Measurements from ENCODE around the gene RSBN1L. TPM values are rescaled to one million over a fixed set of nuclear protein-coding genes. Genes with fewer than 3 reads are reported as not detected.

The RSBN1L gene
- total and polyA plus RNA-seq, 2 of the 8 experiments (the other 6 are each of a cell fraction or from before 2014, with no cell fraction given) = 4.1 to 22.1 TPM

- Histone ChIP-seq H3K79me2 (ENCODE audit: control insufficient read depth in 1 of 2, insufficient read depth in 2 of 2, low read length in 2 of 2) (no peaks in the 10 kb centered on the region), H2AFZ (ENCODE audit: low read length) (no peak overlapping the region), H3K56ac (replicated peaks; ENCODE audit: insufficient read length, low read depth, low read length) (no peak overlapping the region), H3K36me3 (ENCODE audit: control insufficient read depth in 2 of 4, insufficient read depth in 4 of 4, low read length in 3 of 4) (no peaks in the 10 kb centered on the region), H3K4ac (replicated peaks; ENCODE audit: insufficient read length, low read depth, low read length) (no peak overlapping the region), H2BK120ac (replicated peaks; ENCODE audit: low read depth, low read length) (no peak overlapping the region), H3K27me3 (replicated peaks in 1 of 4; ENCODE audit: control insufficient read depth in 3 of 4, extremely low read depth in 1 of 4, insufficient read depth in 3 of 4, low read length in 3 of 4) (no peaks in the 10 kb centered on the region), H4K8ac (ENCODE audit: extremely low read depth, insufficient read depth, low read length) (no peak overlapping the region), H2BK15ac (ENCODE audit: low read length) (no peak overlapping the region), H3K9me3 (ENCODE audit: insufficient read depth in 2 of 2, low read depth in 1 of 2, low read length in 1 of 2) (no peaks in the 10 kb centered on the region; a peak in 1 of 4 replicates), H3K18ac (ENCODE audit: extremely low read depth, low read length) (no peak overlapping the region), H4K20me1 (replicated peaks in 1 of 2; ENCODE audit: control insufficient read depth in 1 of 2, insufficient read depth in 2 of 2, low read length in 2 of 2) (peaks cover 0 to 3% of the 10 kb centered on the region in 2 experiments), H3K4me3 (ENCODE audit: extremely low read depth in 1 of 4, insufficient read depth in 2 of 4, low read depth in 3 of 4, low read length in 4 of 4) (no peak overlapping the region), H3K27ac (ENCODE audit: low read depth, low read length) (no peak overlapping the region), H3K14ac (ENCODE audit: insufficient read length) (no peak overlapping the region), H3K4me2 (ENCODE audit: insufficient read depth in 1 of 2, low read depth in 2 of 2, low read length in 2 of 2) (no peak overlapping the region), H4K5ac (ENCODE audit: insufficient read length, low read depth, low read length) (no peak overlapping the region), H3K23me2 (ENCODE audit: low read depth, low read length) (no peaks in the 10 kb centered on the region), H3K9ac (replicated peaks in 1 of 4; ENCODE audit: extremely low read depth in 1 of 4, low read depth in 3 of 4, low read length in 3 of 4) (no peak overlapping the region), H2BK5ac (ENCODE audit: low read depth, low read length) (no peak overlapping the region), H3K79me1 (ENCODE audit: low read depth, low read length) (peaks cover 7% of the 10 kb centered on the region), H3K23ac (ENCODE audit: insufficient read length) (no peak overlapping the region), H3K4me1 (replicated peaks in 1 of 4; ENCODE audit: control insufficient read depth in 3 of 4, insufficient read depth in 4 of 4, low read length in 3 of 4) (peaks cover 0 to 5% (median 2%) of the 10 kb centered on the region in 4 experiments; a peak in 1 of 7 replicates), H2AK5ac (ENCODE audit: low read depth, low read length) (no peak overlapping the region), H2BK20ac (ENCODE audit: low read length) (no peak overlapping the region), H4K91ac (replicated peaks; ENCODE audit: insufficient read length, low read length) (no peak overlapping the region), H2BK12ac (ENCODE audit: low read depth, low read length) (no peak overlapping the region)
- DNase-seq (ENCODE audit: low read depth in 1 of 2, low spot score in 2 of 2) (no peak), FAIRE-seq (no peak)
- ChIA-PET POLR2A (ENCODE audit: partially characterized antibody) (no interaction called here), CTCF (ENCODE audit: partially characterized antibody) (interaction anchor here (1.0 kb wide), 1 partner anchor 271 kb away, joined by 3 read pairs; no protein-coding TSS in a partner anchor)
- WGBS, 2 experiments (ENCODE audit: extremely low coverage in 1 of 2, insufficient coverage in 1 of 2, insufficient read length in 1 of 2, insufficient replicate concordance in 2 of 2, low coverage in 1 of 2, low lambda C conversion rate in 2 of 2, missing lambda C conversion rate in 1 of 2) = 87% methylated on average over 2 of the region's 2 CpGs; no CpG with 5 or more reads in 1 of the 2 experiments
- TF ChIP-seq TAF1 (IDR thresholded peaks at IDR 0.05; ENCODE audit: low read depth, low read length) = no peak
- TF ChIP-seq GTF2F1 (IDR thresholded peaks at IDR 0.05; ENCODE audit: borderline replicate concordance, low read depth, low read length) = no peak
- TF ChIP-seq POLR2A (IDR thresholded peaks at IDR 0.05; ENCODE audit: control extremely low read depth in 1 of 2, low read depth in 2 of 2, low read length in 2 of 2) = no peak
- TF ChIP-seq JUN (IDR thresholded peaks at IDR 0.05; ENCODE audit: low read depth, low read length) = no peak
- TF ChIP-seq ATF3 (IDR thresholded peaks at IDR 0.05; ENCODE audit: insufficient read depth, low read depth, low read length) = no peak
- no peak for TF ChIP-seq RFX5 (IDR thresholded peaks at IDR 0.05; ENCODE audit: borderline replicate concordance, low read depth, low read length)
- no peak for TF ChIP-seq EGR1 (IDR thresholded peaks at IDR 0.05; ENCODE audit: borderline replicate concordance, low read depth, low read length)
- TF ChIP-seq E2F6 (IDR thresholded peaks at IDR 0.05) = no peak
- TF ChIP-seq YY1 (IDR thresholded peaks at IDR 0.05; ENCODE audit: low read depth, low read length) = no peak
- no peak for TF ChIP-seq RBBP5 (IDR thresholded peaks at IDR 0.05; ENCODE audit: borderline replicate concordance, low read depth, low read length)
- no peak for TF ChIP-seq ZNF274 (IDR thresholded peaks at IDR 0.05; ENCODE audit: borderline replicate concordance, extremely low read depth, low read length)
Measured at GRCh38 chr7:77827999-77828398, 131.7 kb downstream of the RSBN1L start.

All from H1 (cell line).